Psoas muscle (tissue), 8 donors: Measurements from ENCODE around the gene EXOC2. TPM values are rescaled to one million over a fixed set of nuclear protein-coding genes. Genes with fewer than 3 reads are reported as not detected.

ENCODE experiments used
- ATAC-seq, 4 donors: fragments of 200-7000 bp; cut with Tn5 transposase; one replicate each; pipeline ENCODE4 v1.9.1; 2020; ENCODE audit warnings: moderate library complexity in 3 of 4, mild to moderate bottlenecking in 2 of 4
- DNase-seq, 2 donors: peaks; one replicate each; pipeline ENCODE4 v3.0.0-alpha.2; 2020
- H3K27ac ChIP-seq: fragments of 200-600 bp; one replicate; pipeline ENCODE4 v1.8.0; 2022
- H3K27me3 ChIP-seq, 3 donors: fragments of 200-600 bp in 1 of 3; one replicate each; pipeline versions ENCODE4 v1.6.1 to v1.8.0; 2013 to 2022; ENCODE audit warnings: low read length in 2 of 3, mild to moderate bottlenecking in 2 of 3, moderate library complexity in 1 of 3; ENCODE audit not compliant: insufficient read depth in 3 of 3
- H3K36me3 ChIP-seq, 2 donors: fragments of 200-600 bp in 1 of 2; one replicate each; pipeline versions ENCODE4 v1.6.1 to v1.8.0; 2013 to 2022; ENCODE audit warnings: low read depth in 1 of 2, mild to moderate bottlenecking in 1 of 2, moderate library complexity in 1 of 2; ENCODE audit not compliant: insufficient read depth in 1 of 2
- H3K4me1 ChIP-seq: fragments of 200-600 bp; one replicate; pipeline ENCODE4 v1.8.0; 2022
- H3K4me3 ChIP-seq: fragments of 200-600 bp; one replicate; pipeline ENCODE4 v1.8.0; 2022; ENCODE audit warnings: mild to moderate bottlenecking
- H3K9me3 ChIP-seq: fragments of 200-600 bp; one replicate; pipeline ENCODE4 v1.8.0; 2022
- CTCF ChIP-seq: fragments of 200-600 bp; IDR thresholded peaks from one replicate; pipeline ENCODE4 v1.8.0; 2022; ENCODE audit warnings: antibody characterized with exemption
- WGBS, 3 donors: extraction: QIAGEN DNeasy Blood & Tissue Kit; methylation state at CpG; one replicate each; pipeline versions ENCODE4 v1.1.6 to v1.1.7; 2013; 5-methylcytosine and 5-hydroxymethylcytosine counted together
- intact Hi-C, 2 donors: fragments of 100-400 bp; cut with DNase I; formaldehyde crosslinking; loops; one replicate each; pipeline versions ENCODE4 v1.11.0 to v1.14.2; 2022
- polyA plus RNA-seq, 3 donors: library from polyadenylated mRNA; stranded (reverse); fragments of 200-250 nt; gene quantifications; one replicate each; pipeline ENCODE4 v1.2.3, GENCODE V29; 2013
- total RNA-seq, 4 donors: library from RNA; stranded (reverse); fragmentation: NEBNext Ultra II Directional in 2 of 4; extraction: Animal tissue kit (Norgen Biotek cat#: 25700) in 2 of 4; gene quantifications; one replicate each; pipeline versions ENCODE4 v1.2.1 to v1.2.4, GENCODE V29; 2021 to 2023
- donor health status: healthy with polysubstance abuse.
- donor health status: DM: no; HTN: no; CAD: no; lungs with moderate emphysema.
- donor health status: Bipolar disorder and iron deficiency.
- donor health status: healthy.
- donor health status: DM: yes; HTN: yes; CAD: no.
- donor health status: DM: no; HTN: no; CAD: no.
- donor health status: DM: no; HTN: no; CAD: no.
- donor health status: DM: yes; HTN: yes; CAD: no.

Gene EXOC2
- total and polyA plus RNA-seq, 7 donors = 5.7 to 15.9 (median 8.0) TPM

GRCh38 chr6:506920-507622 lies 185.9 kb downstream of the EXOC2 start:
- H3K9me3 ChIP-seq = no peaks in the 10 kb centered on the region
- no peak for TF ChIP-seq CTCF
- DNase-seq = no peak
- intact Hi-C loops = no loop called here
- WGBS, 3 donors = 35 to 68% (median 36%) methylated on average over 1 of the region's 1 CpG
- no peaks in the 10 kb centered on the region for H3K27me3 ChIP-seq
- no peaks in the 10 kb centered on the region for H3K36me3 ChIP-seq
- no peaks in the 10 kb centered on the region for H3K4me1 ChIP-seq
- H3K27ac ChIP-seq = no peak overlapping the region
- no peak overlapping the region for H3K4me3 ChIP-seq
- ATAC-seq = no peak

GRCh38 chr6:506508-506907 lies 186.4 kb downstream of the EXOC2 start:
- Histone ChIP-seq H3K4me3 (no peak overlapping the region), H3K27ac (no peak overlapping the region), H3K27me3 (no peaks in the 10 kb centered on the region), H3K9me3 (no peaks in the 10 kb centered on the region), H3K4me1 (no peaks in the 10 kb centered on the region), H3K36me3 (no peaks in the 10 kb centered on the region)
- 66 to 74% (median 72%) methylated on average over 4 of the region's 4 CpGs for WGBS, 3 donors
- intact Hi-C loops = no loop called here
- DNase-seq = no peak
- ATAC-seq = no peak
- TF ChIP-seq CTCF = no peak

- no peak overlapping the region for H3K4me3 ChIP-seq
- 84 to 90% (median 87%) methylated on average over 10 of the region's 10 CpGs for WGBS, 3 donors
- no peak for TF ChIP-seq CTCF
- no peaks in the 10 kb centered on the region for H3K9me3 ChIP-seq
- intact Hi-C loops = no loop called here
- ATAC-seq (no peak), DNase-seq (no peak)
- no peak overlapping the region for H3K27ac ChIP-seq
- no peaks in the 10 kb centered on the region for H3K36me3 ChIP-seq
- no peaks in the 10 kb centered on the region for H3K4me1 ChIP-seq
- no peaks in the 10 kb centered on the region for H3K27me3 ChIP-seq
Measured at GRCh38 chr6:505374-505773, 187.6 kb downstream of the EXOC2 start.

GRCh38 chr6:504446-504980 lies 188.4 kb downstream of the EXOC2 start:
- Histone ChIP-seq H3K9me3 (no peaks in the 10 kb centered on the region), H3K27me3 (no peaks in the 10 kb centered on the region), H3K4me3 (no peak overlapping the region), H3K4me1 (no peaks in the 10 kb centered on the region), H3K27ac (no peak overlapping the region), H3K36me3 (no peaks in the 10 kb centered on the region)
- intact Hi-C loops = no loop called here
- TF ChIP-seq CTCF = no peak
- 86 to 90% (median 88%) methylated on average over 8 of the region's 8 CpGs for WGBS, 3 donors
- DNase-seq = no peak
- no peak for ATAC-seq
